Colon (tissue), 2 donors: ENCODE results near the gene FCN2.
"Not testable (repeated sequence)": the region's sequence is repeated elsewhere in the genome, so short reads cannot be mapped to it uniquely, and the experiment has no call there.

Experiments
- FAIRE-seq: peaks from 2 replicates; lab custom pipeline; 2012; peaks lifted over from hg19 to GRCh38; lab: Jason Lieb, UNC
- donor health status: control.
- donor health status: control.

FCN2 gene

GRCh38 chr9:134847752-134848432, 32.7 kb upstream of the FCN2 start:
- FAIRE-seq = no peak

- FAIRE-seq = no peak
Measured at GRCh38 chr9:134848504-134848903, 32.1 kb upstream of the FCN2 start.

DNA sequence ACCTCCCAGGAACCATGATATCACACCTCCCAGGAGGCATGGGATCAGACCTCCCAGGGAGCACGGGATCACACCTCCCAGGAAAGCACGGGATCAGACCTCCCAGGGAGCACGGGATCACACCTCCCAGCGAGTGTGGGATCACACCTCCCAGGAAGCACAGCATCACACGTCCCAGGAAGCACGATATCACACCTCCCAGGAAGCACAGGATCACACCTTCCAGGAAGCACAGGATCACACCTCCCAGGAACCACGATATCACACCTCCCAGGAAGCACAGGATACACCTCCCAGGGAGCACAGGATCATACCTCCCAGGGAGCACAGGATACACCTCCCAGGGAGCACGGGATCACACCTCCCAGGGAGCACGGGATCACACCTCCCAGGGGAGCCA, 30.0 kb upstream of the FCN2 start:
- FAIRE-seq = no peak

DNA sequence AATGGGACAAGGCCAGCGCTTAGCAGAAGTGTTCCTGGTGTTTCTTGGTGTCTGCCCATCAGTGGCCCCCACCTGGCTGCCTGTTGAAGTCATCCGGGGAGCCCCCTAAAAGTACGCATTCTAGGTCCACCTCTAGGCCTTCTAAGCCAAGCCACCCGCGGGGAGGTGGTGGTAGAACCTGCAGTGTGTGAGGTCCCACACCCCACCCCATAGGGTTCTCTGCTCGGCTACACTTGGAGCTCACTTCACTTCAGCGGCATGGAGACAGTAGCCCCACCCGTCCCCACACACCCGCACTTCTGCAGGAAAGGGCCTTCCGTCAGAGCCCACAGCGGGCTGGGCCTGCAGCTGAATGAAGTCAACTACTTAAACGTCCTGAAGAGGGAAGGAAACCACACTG, 29.6 kb upstream of the FCN2 start:
- FAIRE-seq = no peak

DNA sequence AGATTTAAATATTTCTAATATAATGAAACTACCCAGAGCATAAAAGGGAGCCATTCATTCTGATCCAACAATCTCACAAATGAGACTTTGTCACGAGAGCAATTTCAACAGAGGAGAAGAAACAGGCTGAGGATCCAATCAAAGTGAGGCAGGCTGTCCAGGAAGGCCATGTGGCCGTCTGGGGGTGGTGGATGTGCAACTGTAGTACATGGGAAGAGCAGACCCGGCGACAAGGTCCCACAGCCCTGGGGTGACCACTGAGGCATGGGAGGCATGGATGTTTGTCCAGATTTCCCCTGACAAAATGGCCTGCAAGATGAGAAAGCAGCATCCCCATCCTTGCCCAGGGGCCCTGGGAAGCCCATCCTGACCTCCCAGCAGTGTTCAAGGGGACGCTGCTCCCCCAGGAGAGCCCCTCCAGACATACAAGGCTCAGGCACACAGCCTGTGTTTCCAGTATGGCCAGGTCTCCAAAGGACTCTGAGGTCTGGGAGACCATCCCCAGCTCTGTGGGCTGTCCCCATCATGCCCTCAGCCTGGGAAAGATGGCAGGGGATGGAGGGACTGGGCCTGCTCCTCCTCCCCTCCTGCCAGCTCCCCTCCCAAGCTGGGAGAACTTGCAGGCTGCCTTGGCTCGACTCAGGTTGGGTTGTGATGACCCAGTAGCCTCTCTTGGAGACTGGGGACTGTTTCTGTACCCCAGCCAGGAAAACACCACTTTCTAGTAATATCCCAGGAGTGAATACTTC, 27.5 kb upstream of the FCN2 start:
- no peak for FAIRE-seq

GRCh38 chr9:134853893-134854292, 26.7 kb upstream of the FCN2 start:
- no peak for FAIRE-seq

GRCh38 chr9:134854541-134854981, 26.0 kb upstream of the FCN2 start:
- FAIRE-seq = no peak

DNA sequence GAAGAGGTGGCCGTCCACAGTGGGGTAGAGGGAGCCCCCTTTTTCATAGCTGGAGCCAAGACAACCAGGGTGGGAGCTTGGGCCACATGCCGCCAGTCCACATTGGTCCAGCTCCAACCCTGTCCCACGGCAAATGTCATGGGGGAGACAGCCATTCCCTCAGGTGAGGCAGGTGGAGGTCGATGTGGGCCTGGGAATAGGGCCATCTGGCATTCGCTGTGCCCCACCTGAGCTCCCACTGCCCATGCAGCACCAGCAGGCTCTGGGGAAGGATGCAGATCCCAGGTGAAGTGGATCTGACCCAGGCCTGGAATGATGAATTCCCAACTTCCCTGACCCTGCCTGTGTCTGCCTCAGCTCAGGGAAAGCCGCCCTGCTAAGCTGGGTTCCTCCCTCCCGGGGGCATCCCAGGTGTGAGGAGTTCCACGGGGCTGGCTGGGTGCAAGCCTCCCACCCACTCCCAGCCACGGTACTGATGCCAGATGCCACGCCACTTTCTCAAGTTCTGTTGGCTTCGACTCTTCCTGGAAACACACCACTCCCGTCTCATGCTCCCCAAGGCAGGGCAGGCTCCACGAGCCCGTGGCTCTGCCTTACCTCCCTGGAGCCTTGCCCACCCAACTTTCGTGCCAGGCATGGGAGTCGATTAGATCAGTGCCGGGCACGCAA, 25.2 kb upstream of the FCN2 start:
- FAIRE-seq = no peak

DNA sequence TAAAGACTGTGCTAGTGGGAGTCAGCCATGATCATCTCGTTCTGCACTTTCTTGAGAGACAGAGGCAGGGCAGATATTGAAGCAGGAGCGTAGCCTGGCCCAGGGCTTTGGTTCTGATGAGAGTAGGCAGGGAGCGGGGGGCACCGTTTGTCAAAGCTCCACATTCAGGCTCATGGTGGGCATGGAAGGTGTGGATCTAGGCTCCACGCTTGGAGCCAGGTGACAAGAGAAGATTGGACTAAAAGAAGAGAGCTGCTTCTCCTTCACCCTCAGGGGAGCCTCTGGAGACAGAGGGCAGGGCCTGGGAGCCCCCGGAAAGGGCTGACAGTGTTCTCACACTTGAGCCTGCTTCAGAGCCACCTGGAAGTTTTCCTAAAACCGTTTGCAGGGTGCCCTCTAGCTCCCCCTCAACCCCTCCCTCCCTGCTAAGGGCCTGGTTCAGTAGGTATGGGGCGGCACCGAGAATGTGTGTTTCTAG, 24.7 kb upstream of the FCN2 start:
- FAIRE-seq = no peak

DNA sequence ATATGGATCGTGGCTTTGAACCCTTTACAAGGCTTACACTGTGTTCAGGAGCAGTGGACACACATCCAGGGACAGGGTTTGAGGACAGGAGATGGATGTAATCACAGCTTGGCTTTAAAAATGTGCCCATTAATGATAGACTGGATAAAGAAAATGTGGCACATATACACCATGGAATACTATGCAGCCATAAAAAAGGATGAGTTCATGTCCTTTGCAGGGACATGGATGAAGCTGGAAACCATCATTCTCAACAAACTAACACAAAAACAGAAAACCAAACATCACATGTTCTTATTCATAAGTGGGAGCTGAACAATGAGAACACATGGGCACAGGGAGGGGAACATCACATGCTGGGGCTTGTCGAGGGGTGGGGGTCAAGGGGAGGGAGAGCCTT, 23.2 kb upstream of the FCN2 start:
- not testable (repeated sequence) for FAIRE-seq

DNA sequence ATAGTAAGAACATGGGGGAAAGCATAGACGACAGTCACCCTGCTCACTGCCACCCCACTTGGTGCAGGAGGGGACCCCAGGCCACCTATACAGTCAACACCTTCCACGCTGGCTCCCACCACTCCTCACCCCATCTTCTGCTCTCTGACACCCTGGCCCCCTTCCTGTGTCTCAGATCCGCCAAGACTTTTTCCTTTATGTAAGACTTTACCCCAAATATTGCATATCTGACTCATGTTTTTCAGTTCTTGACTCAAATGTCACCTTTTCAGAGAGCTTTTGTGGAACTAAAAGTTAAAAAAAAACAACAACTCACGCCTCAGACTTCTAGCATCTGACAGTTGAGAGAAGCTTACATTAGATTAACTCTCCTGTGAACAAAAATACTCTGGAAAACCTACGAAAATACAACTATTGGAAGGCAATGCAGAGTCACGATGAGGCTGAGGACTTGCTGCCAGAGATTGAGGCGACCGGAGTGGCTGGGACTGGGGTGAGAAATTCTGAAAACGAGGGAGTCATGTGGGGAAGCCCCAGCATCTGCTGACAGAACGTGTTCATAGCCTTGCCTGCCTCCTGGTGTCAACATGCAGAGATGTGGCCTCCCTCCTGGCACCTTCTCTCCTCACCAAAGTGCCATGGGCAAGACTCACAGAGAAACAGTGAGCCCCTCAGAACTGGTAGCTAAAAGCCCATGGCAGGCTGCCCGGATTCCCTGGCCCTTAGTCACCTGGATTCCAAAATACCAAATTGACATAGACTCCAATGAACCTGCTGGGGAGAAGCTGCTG, 22.4 kb upstream of the FCN2 start:
- FAIRE-seq = no peak

GRCh38 chr9:134860510-134860909, 20.1 kb upstream of the FCN2 start:
- no peak for FAIRE-seq

- FAIRE-seq = no peak
Measured at GRCh38 chr9:134861595-134862334, 18.8 kb upstream of the FCN2 start.

- FAIRE-seq = no peak
Measured at GRCh38 chr9:134863306-134863902, 17.2 kb upstream of the FCN2 start.

DNA sequence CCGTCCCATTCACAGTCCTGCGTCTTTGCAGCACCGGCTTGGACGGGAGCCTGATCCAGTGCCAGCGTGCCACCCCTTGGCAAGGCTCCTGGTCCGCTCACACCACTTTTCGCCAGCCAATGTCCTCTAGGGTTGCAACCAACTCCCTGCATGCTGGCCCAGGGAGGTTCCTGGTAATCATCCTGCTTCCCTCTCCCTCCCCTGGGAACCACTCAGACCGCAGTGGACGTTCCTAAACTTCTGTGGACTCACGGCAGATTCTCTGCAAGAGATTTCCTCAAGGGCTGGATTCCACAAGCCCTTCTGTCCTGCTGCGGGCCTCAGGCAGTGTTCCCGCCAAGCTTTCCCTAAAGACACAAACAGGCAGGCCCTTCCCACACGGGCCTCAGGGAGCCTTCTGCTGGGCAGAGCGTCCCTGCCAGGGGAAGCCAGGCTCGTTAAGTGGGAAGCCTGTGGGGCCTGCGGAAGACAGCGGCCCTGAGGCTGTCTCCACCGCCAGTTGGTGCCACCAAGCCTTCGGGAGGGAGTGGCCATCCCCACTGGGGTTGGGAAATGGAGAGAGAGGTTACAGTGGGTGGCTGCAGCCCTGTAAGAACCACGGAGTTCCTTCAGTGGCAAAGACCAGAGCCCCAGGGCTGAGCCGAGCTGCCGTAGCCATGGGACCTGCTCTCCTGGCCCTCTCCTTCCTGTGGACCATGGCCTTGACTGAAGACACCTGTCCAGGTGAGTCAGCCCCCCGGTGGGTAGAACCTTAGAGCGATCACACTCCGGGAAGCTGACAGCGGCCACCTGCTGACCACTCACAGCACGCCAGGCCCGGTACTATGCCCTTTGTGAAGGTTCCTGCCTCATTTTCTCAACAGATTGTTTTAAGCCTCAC, 16.4 kb upstream of the FCN2 start:
- no peak for FAIRE-seq

- FAIRE-seq = no peak
Measured at GRCh38 chr9:134864821-134865190, 15.8 kb upstream of the FCN2 start.

GRCh38 chr9:134867917-134868750, 12.5 kb upstream of the FCN2 start:
- no peak for FAIRE-seq

DNA sequence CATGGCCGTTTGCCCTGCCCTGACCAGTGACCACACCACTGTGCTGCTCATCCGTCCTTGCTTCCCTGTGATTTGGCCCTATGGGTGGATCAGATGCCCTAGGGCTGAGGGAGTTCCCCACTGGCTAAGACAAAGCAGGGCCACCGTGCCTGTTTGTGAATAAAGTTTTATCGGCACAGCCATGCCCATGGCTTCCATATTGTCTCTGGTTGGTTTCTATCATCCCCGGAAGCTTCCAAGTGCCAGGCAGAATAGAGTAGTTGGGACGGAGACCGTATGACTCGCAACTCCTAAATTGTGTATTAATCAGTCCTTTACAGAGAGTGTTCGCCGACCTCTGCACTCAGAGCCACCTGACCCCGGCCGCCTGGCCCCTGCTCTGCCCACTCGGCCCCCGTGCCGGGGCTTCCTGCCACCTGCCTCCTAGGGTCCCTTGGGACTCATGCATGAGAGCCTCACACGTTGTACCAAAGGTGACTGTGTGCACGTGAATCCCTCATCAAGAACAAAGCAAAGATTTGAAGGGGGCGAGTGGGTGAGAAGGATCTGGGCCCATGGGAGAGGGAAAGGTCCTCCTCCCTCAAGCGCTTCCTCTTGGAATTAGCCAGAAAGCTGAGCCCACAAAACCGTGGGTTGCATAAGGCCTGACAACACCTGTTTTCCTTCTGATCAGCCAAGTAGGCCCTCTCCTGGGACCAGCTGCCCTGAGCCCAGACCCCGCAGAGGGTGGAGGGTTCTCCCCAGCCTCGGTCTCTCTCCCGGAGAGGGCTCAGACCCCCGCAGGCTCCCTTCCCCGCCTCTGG, 11.7 kb upstream of the FCN2 start:
- no peak for FAIRE-seq
